ENCODE results near the gene PLA2G6.

- no peak for TF ChIP-seq CTCF (IDR thresholded peaks at IDR 0.05)
- TF ChIP-seq POLR2A (IDR thresholded peaks at IDR 0.05) = no peak
- TF ChIP-seq POLR2AphosphoS5 (IDR thresholded peaks at IDR 0.05) = no peak
- no peak for TF ChIP-seq EP300 (IDR thresholded peaks at IDR 0.05)
Measured at GRCh38 chr22:38109371-38110001, 72.1 kb downstream of the PLA2G6 start.
